ENCODE measurements around the gene PLSCR4. TPM values are rescaled to one million over a fixed set of nuclear protein-coding genes. Genes with fewer than 3 reads are reported as not detected.

PLSCR4 gene
- total and polyA plus RNA-seq, 9 of the 15 experiments (the other 6 are each of a cell fraction or from before 2014, with no cell fraction given): 0.11 to 0.68 (median 0.21) TPM

DNA sequence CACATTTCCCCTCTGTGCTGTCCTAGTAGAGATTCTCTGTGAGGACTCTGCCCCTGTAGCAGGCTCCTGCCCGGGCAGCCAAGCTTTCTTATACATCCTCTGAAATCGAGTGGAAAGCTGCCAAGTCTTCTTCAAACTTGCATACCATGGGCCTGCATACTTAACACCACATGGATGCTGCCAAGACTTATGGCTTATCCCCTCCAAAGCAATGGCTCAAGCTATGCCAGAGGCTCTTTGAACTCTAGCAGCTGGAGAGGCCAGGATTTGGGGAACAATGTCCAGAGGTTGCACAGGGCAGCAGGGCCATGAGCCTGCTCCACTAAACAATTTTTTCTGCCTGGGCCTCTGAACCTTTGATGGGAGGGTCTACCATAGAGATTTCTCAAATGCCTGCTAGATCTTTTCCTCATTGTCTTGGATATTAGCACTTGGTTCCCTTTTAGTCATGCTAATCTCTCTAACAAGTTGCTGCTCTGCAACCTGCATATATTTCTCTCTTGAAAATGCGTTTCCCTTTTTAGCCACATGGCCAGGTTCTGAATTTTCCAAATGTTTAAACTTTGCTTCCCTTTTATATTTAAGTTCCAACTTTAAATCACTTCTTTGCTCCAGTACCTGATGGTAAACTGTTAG, 6.1 kb upstream of the PLSCR4 start:
- H2AFZ ChIP-seq (ENCODE audit: low read depth, low read length): no peak overlapping the region
- H3K9ac ChIP-seq (ENCODE audit: insufficient read depth in 1 of 2, low read depth in 2 of 2, low read length in 2 of 2): no peak overlapping the region
- H3K9me1 ChIP-seq (ENCODE audit: control insufficient read depth, insufficient read depth, low read length): no peaks in the 10 kb centered on the region
- H3K4me3 ChIP-seq: no peak overlapping the region
- no peaks in the 10 kb centered on the region for H3K27me3 ChIP-seq (ENCODE audit: control insufficient read depth in 2 of 2, insufficient read depth in 2 of 2, low read length in 2 of 2)
- H3K4me2 ChIP-seq (ENCODE audit: insufficient read depth, low read length): no peak overlapping the region
- no peaks in the 10 kb centered on the region for H3K4me1 ChIP-seq (replicated peaks in 1 of 2; ENCODE audit: control insufficient read depth in 2 of 2, insufficient read depth in 2 of 2, low read length in 2 of 2)
- in situ Hi-C loops (cut with MboI): no loop called here
- no peak overlapping the region for H3K27ac ChIP-seq (ENCODE audit: extremely low read depth, low read depth, low read length)
- no peaks in the 10 kb centered on the region for H3K36me3 ChIP-seq (ENCODE audit: control insufficient read depth, insufficient read depth, low read length)
- ChIA-PET POLR2A (no interaction called here), CTCF (ENCODE audit: low intra/inter-chr PET ratio) (no interaction called here)
- 0% methylated on average over 2 of the region's 3 CpGs for WGBS (ENCODE audit: insufficient coverage, low coverage, missing lambda C conversion rate)
- ATAC-seq (no peak), FAIRE-seq (no peak), DNase-seq (ENCODE audit: extremely low read depth in 1 of 4, low spot score in 3 of 4) (no peak)
- no peaks in the 10 kb centered on the region for H3K79me2 ChIP-seq (ENCODE audit: control insufficient read depth, insufficient read depth, low read length)
- H3K9me3 ChIP-seq (replicated peaks; ENCODE audit: control insufficient read depth, insufficient read depth, low read depth, low read length): no peaks in the 10 kb centered on the region
- BruUV-seq (replicated peaks): no TSS peak
- intact Hi-C loops (cut with micrococcal nuclease): no loop called here
- no peaks in the 10 kb centered on the region for H4K20me1 ChIP-seq (replicated peaks; ENCODE audit: control insufficient read depth, insufficient read depth, low read length)
- TF ChIP-seq ZNF232 (CRISPR knock-in tag; IDR thresholded peaks at IDR 0.05) (no peak), EWSR1 (IDR thresholded peaks at IDR 0.05; ENCODE audit: borderline replicate concordance, low read depth, partially characterized antibody) (no peak), CHCHD3 (CRISPR knock-in tag; IDR thresholded peaks at IDR 0.05) (no peak), MCM5 (IDR thresholded peaks at IDR 0.05; ENCODE audit: low read depth) (no peak), POLR3G (IDR thresholded peaks at IDR 0.05; ENCODE audit: extremely low read depth, insufficient read length, insufficient replicate concordance) (no peak), FOXP1 (CRISPR knock-in tag; IDR thresholded peaks at IDR 0.05) (no peak), SIRT6 (IDR thresholded peaks at IDR 0.05; ENCODE audit: low read depth, low read length) (no peak), NFE2L1 (tag; IDR thresholded peaks at IDR 0.05; ENCODE audit: borderline replicate concordance, low read depth) (no peak), SP2 (IDR thresholded peaks at IDR 0.05; ENCODE audit: extremely low read depth, low read depth, low read length, poor library complexity, severe bottlenecking) (no peak), KDM4B (IDR thresholded peaks at IDR 0.05; ENCODE audit: borderline replicate concordance in 2 of 2, low read depth in 1 of 2) (no peak), SIN3B (IDR thresholded peaks at IDR 0.05; ENCODE audit: low read depth) (no peak)
- TF ChIP-seq, protein P1, sequence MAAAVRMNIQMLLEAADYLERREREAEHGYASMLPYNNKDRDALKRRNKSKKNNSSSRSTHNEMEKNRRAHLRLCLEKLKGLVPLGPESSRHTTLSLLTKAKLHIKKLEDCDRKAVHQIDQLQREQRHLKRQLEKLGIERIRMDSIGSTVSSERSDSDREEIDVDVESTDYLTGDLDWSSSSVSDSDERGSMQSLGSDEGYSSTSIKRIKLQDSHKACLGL (CRISPR knock-in tag; IDR thresholded peaks at IDR 0.05; ENCODE audit: borderline replicate concordance, poor library complexity, severe bottlenecking): no peak
- TF ChIP-seq, protein P2, sequence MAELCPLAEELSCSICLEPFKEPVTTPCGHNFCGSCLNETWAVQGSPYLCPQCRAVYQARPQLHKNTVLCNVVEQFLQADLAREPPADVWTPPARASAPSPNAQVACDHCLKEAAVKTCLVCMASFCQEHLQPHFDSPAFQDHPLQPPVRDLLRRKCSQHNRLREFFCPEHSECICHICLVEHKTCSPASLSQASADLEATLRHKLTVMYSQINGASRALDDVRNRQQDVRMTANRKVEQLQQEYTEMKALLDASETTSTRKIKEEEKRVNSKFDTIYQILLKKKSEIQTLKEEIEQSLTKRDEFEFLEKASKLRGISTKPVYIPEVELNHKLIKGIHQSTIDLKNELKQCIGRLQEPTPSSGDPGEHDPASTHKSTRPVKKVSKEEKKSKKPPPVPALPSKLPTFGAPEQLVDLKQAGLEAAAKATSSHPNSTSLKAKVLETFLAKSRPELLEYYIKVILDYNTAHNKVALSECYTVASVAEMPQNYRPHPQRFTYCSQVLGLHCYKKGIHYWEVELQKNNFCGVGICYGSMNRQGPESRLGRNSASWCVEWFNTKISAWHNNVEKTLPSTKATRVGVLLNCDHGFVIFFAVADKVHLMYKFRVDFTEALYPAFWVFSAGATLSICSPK (IDR thresholded peaks at IDR 0.05; ENCODE audit: borderline replicate concordance): no peak
- TF ChIP-seq, protein P3, sequence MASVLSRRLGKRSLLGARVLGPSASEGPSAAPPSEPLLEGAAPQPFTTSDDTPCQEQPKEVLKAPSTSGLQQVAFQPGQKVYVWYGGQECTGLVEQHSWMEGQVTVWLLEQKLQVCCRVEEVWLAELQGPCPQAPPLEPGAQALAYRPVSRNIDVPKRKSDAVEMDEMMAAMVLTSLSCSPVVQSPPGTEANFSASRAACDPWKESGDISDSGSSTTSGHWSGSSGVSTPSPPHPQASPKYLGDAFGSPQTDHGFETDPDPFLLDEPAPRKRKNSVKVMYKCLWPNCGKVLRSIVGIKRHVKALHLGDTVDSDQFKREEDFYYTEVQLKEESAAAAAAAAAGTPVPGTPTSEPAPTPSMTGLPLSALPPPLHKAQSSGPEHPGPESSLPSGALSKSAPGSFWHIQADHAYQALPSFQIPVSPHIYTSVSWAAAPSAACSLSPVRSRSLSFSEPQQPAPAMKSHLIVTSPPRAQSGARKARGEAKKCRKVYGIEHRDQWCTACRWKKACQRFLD (CRISPR knock-in tag; IDR thresholded peaks at IDR 0.05): no peak
